K562 treated with DMSO at 1 percent for 12 hours (cell line): Measurements from ENCODE around the gene EYA4. TPM values are rescaled to one million over a fixed set of nuclear protein-coding genes. Genes with fewer than 3 reads are reported as not detected.

Experiments
- total RNA-seq: library from RNA; unstranded; fragments of 300-600 nt; gene quantifications from 2 replicates; pipeline ENCODE4 v1.2.3, GENCODE V29; 2022; ENCODE audit not compliant: insufficient read depth

The EYA4 gene
- not detected in 2 replicates for total RNA-seq

GRCh38 chr6:133241086-133241900 lies at the start of gene EYA4:
Gene EYA4, plus strand, starts transcription at chr6:133241357. Its CDS starts 33,424 bp downstream, at chr6:133274781.

